Stimulated activated CD4-positive, alpha-beta T cell treated with anti-CD3 and anti-CD28 coated beads, Interleukin-12 subunit alpha, Interleukin-12 subunit beta, amount 100 ng/mL, for 48 hours (primary cell): ENCODE data around the gene ENTPD6.

Experiments used
- DNase-seq, 3 donors: peaks; one replicate each; pipeline ENCODE4 v3.0.0-alpha.2; 2020; ENCODE audit warnings: low read depth in 2 of 3, low spot score in 1 of 3

The ENTPD6 gene

GRCh38 chr20:25187635-25188034, 7.9 kb upstream of the ENTPD6 start:
- no peak for DNase-seq

DNA sequence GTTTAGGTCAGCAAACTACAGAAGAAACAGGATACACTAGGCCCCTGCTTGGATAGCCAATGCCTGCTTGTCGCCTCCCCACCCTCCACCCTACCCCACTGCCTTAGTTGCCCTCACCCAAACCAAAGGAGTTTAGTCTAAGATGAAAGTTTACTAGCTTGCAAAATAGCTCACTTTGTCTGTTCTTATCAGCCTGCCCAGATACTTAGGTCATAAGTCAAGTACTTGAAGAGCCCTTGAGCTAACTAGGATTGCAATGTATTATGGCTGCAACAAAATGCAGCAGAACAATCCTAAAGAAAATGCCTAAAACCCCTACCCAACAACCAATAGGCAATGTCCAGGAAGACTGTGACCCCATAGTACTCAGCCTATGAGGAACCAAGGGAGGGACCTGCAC, 7.3 kb upstream of the ENTPD6 start:
- no peak for DNase-seq

GRCh38 chr20:25191051-25191450, 4.5 kb upstream of the ENTPD6 start:
- DNase-seq: no peak

DNA sequence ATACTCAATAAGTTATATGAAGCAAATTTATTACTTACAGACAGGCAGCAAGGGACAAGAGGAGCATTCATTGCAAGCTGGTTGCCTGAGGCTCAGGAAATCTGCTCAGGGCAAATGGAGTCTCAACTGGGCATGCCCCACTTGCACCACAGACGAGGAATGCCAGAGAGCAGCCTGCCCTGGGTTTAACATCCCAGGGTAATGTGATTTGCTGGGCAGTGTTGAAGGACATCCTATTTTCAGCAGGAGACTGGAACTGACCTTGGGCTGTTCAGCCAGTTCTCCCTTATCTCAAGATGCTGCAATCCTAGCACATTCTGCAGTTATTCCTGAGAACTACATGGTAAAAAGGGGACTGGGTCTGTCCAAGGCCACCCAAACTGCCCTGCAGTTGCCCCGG, 3.8 kb upstream of the ENTPD6 start:
- no peak for DNase-seq

DNA sequence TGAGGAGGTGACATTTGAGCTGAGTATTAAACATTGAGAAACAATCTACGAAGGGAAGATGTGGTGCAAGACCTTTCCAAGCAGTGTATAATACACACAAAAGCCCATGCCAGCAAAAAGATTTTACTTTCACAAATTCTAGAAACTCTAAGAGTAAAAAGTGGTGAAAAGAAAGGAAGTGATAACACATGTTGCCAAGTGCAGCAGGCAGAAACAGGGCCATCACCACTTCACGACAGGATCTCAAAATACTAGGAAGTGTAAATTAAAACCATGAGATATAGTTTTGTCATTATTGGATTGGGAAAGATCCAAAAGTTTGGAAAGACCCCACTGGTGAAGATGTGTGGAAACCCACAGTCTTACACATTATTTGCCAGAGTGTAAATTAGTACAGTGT, 1.7 kb upstream of the ENTPD6 start:
- DNase-seq: no peak

- DNase-seq: no peak
Measured at GRCh38 chr20:25194333-25194972, 1.1 kb upstream of the ENTPD6 start.

DNA sequence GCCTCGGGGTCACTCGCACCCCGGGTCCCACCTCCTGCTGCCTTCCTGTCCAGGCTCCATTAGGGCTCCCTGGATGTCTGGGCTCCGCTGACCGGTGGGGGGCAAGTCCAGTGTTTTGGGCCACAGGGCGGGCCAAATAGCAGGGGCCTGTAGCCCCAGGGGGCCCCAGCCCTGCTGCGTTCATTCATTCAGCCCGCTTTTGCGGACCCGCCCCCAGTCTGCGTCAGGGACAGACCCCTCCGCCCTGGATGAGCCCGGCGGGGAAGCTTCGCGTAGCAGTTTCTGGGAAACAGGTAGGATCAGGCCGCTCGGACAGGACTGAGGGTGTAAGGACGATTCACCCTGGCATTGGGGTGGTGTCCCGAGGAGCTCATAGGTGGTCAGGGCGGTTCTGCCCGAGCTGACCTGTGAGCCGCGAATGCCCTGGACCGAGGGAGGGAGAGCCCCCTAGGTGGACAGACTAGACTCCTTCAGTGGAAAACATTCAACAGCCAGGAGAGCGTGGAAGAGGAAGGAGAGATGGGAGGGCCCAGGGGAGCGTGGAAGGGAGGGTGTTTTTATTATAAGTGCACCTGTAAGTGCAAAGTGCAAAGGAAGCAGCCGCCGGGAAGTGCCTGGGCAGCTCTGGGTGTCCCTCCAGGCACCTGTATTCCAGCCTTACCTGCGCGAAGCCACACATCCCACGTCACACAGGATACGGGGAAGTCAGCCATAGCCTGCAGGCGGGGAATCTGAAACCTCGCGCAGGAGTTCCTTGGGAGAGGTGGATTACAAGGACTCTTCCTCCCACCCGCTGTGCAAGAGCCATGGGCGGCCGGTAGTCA, 662 bp downstream of the ENTPD6 start:
- DNase-seq: no peak

DNA sequence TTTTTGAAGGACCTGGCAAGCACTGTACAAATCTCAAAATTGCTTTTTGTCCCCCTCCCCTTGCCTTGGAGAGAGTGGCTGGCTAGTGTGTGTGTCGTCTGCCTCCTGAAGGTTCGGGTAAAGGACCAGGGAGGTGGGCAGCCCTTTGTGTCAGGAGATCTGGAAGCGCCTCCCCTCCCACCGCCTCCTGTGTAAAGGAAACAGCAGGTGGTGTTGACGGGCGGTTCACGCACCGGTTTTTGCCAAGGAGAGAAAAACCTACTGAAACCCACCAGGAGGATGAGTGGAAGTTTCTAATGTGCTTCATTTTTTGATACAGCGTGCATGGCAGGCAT, 1.2 kb downstream of the ENTPD6 start:
- DNase-seq: no peak

- DNase-seq: no peak
Measured at GRCh38 chr20:25197183-25197869, 1.8 kb downstream of the ENTPD6 start.

GRCh38 chr20:25197870-25198190, 2.3 kb downstream of the ENTPD6 start:
- no peak for DNase-seq

DNA sequence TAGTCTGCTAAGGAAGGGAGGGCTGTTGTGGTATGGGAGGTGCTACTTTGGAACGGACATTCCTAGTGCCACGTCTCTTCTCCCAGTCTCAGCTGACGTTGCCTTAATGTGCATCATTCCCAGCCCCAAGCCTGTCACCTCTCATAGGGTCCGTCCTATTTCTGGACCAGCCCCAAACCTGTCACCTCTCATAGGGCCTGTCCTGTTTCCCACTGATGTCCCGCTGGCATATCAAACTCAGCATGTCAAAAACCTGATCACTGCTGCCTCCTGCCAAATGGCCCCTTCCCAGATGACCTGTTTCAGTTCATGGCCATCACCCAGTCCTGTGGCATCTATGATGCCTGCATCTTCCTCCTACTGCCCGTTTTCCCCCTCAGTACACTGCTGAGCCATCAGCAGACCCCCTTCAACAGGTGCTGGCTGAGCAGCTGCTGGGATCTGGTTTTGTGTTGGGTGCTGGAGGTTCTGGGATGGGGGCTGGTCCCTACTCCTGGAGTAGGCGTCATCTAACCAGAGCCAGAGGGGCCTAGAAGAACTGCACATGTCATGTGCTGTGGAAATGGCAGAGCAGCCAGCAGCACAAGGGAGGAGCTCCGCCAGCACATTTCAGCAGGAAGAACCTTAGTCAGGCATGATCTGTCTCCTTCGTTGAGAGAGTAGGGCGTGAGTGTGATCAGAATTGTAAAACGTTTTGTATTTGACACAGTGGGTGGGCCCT, 3.3 kb downstream of the ENTPD6 start:
- DNase-seq: no peak

DNA sequence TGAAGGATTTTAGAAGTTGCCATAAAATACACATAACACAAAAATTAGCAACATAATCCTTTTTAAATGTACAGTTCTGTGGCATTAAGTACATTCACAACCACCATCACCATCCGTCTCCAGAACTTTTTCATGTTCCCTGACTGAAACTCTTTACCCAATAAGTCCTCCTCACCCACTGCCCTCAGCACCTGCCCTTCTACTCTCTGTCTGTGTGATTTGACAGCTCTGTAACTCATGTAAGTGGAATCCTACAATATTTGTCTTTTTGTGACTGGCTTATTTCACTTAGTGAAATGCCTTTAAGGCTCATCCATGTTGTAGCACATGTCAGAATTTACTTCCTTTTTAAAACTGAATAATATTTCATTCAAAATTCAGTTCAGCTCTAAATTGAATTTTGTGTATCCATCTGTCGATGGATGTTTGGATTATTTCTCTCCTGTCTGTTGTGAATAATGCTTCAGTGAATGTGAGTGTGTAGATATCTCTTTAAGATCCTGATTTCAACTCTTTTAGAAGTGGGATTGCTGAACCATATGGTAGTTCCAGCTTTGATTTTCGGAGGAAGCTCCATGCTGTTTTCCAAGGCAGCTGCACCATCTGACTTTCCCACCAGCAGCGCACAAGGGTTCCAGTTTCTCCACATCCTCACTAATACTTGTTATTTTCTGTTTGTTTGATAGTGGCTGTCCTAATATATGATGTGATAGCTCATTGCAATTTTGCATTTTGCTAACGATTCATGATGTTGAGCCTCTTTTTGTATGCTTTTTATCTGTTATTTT, 4.2 kb downstream of the ENTPD6 start:
- DNase-seq: no peak

DNA sequence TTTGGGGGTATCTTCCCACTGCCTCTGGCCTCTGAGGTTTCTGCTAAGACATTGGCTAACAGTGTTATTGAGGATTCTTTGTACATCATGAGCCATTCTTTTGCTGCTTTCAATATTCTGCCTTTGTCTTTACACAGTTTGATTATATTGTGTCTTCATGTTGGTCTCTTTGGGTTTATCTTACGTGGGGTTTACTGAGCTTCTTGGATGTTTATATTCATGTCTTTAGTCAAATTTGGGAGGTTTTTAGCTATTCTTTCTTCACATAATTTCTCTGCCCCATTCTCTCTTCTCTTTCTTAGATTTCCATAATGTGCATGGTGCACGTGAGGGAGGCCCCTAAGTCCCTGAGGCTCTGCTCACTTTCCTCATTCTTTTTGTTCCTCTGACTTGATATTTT, 7.6 kb downstream of the ENTPD6 start:
- no peak for DNase-seq

DNA sequence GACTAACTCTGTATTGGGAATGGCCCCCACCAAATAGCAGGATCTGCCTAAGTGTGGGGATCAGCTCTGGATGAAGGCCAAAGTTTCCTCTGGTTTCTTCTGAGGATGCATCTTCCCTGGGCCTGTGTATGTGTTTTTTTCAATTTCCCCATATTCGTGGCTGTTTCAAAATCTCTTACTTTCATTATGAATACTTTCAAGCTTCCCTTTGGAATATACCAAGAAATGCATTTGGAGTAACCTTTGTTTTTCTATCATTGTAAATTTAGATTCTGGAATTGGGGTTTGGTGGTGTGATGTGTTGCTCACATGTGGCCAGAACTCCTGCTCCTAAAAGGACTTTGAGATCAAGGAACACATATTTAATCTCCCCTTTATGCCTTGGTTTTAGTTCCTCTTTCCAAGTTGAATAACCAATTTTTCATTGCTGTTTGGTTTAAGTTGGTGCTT, 8.4 kb downstream of the ENTPD6 start:
- DNase-seq: no peak

- no peak for DNase-seq
Measured at GRCh38 chr20:25204550-25205276, 9.2 kb downstream of the ENTPD6 start.

DNA sequence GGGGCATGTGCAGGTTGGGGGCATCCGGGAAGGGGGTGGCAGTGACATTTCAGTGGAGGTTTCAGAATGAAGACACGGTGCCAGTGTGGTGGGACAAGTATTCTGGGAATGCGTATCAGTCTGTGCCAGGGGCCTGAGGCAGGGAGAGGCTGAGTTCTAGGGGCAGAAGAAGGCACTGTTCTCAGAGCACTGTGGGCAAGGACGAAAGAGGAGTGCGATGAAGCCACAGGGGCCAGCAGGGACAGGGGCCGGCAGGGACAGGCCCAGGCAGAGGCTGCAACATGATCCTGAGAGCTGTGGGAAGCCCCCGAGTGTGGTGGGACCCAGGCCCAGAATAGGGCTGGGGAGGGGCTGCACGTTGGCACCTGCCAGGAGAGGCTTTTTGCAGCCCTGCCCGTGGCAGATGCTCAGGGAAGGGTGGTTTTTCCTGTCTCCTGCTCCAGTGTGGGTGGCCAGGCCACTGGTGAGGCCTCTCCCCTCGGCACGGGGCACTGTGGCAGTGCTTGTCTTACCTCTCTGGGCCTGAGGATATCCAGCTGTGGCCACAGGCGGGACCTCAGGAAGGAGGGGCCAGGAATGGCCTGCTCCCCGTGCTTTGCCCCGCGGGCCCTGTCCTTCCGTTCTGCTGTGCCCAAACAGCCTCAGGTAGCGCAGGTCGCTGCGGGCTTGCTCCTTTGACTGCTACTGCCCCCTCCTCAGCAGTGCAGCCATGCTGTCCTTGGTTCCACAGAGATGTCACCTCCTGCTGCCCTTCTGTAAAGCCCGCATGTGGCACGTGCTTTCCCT, 10.0 kb downstream of the ENTPD6 start:
- DNase-seq: no peak

DNA sequence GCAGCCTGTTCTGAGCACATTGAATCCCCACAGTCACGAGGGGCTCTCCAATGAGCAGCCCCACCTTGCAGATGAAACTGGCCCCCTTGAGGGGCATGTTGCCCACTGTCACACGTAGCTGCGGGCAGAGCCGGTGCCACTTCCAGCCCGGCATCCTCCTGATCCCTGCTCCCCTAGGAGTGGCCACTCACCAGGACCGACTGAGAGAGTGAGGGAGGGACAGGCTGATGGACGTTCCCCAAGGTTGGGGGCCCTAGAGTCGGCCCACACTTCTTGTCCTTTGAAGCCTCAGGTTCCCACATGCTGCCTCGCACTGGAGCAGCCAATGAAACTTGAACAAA, 10.5 kb downstream of the ENTPD6 start:
- no peak for DNase-seq

GRCh38 chr20:25206548-25206947, 11.0 kb downstream of the ENTPD6 start:
- DNase-seq: no peak

DNA sequence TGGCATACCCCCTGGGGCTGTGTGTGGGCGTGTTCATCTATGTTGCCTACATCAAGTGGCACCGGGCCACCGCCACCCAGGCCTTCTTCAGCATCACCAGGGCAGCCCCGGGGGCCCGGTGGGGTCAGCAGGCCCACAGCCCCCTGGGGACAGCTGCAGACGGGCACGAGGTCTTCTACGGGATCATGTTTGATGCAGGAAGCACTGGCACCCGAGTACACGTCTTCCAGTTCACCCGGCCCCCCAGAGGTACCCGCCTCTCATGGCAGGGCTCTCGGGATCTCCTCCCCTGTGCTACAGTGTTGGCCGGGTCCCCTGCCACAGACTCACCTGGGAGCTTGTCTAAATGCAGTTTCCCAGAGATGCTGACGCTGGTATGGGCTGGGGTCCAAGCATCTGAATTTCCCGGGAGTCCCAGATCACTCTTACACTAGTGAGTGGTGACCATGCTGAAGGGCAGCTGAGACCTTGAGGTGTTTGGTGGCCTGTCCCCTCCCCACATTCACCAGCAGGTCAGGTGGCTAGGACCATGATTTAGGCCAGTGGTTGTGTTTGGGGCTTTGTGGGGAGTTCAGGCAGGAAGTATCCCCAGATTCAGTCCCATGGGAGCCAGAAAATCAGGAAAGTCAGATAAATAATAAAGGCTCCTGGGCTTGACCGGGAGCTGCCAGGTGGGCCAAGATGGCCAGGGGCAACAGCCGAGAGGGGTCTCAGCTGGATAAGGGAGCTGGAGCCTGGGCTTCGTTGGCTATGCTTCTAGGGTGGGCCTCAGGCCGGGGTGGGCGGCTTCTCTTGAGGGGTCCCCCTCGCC, 11.8 kb downstream of the ENTPD6 start:
- no peak for DNase-seq
